Measurements from ENCODE around the gene RSAD2. TPM values are rescaled to one million over a fixed set of nuclear protein-coding genes. Genes with fewer than 3 reads are reported as not detected.

RSAD2 gene
- total and polyA plus RNA-seq, 2 experiments from 2014 or later = 0.10 TPM; not detected in 1

- Histone ChIP-seq H3K36me3 (ENCODE audit: insufficient read depth) (no peaks in the 10 kb centered on the region), H2AFZ (peak overlapping the region; percentile 39; the same call in 1 of the 2 replicates), H3K4me3 (no peak overlapping the region), H3F3A (replicated peaks; ENCODE audit: low read depth) (no peaks in the 10 kb centered on the region), H4K20me1 (replicated peaks; ENCODE audit: insufficient read depth) (no peaks in the 10 kb centered on the region), H3K27ac (ENCODE audit: low read depth) (no peak overlapping the region), H3K4me2 (no peak overlapping the region), H3K27me3 (ENCODE audit: insufficient read depth) (no peaks in the 10 kb centered on the region), H3K9me2 (ENCODE audit: insufficient read depth) (no peaks in the 10 kb centered on the region), H3K4me1 (ENCODE audit: insufficient read depth) (no peaks in the 10 kb centered on the region), H3K79me2 (replicated peaks; ENCODE audit: insufficient read depth) (no peaks in the 10 kb centered on the region)
- Mint-ChIP-seq H3K9me3 (peaks cover 4% of the 10 kb centered on the region; the same call in 1 of the 3 replicates), H3K27me3 (ENCODE audit: insufficient read depth, low read depth, poor library complexity) (no peaks in the 10 kb centered on the region), H3K4me1 (no peaks in the 10 kb centered on the region), H3K36me3 (ENCODE audit: low read depth) (no peaks in the 10 kb centered on the region), H3K4me3 (no peak overlapping the region), H3K27ac (no peak overlapping the region)
- ATAC-seq (no peak), DNase-seq (ENCODE audit: low spot score) (no peak)
- TF ChIP-seq EZH2 (IDR thresholded peaks at IDR 0.05; ENCODE audit: low read depth, unreplicated experiment) (no peak), NANOG (IDR thresholded peaks at IDR 0.05; ENCODE audit: borderline replicate concordance) (no peak), ZNF114 (CRISPR knock-in tag; IDR thresholded peaks at IDR 0.05) (no peak), POLR2AphosphoS5 (IDR thresholded peaks at IDR 0.05; ENCODE audit: low read depth) (no peak), ZNF462 (CRISPR knock-in tag; IDR thresholded peaks at IDR 0.05) (no peak), CREB1 (CRISPR knock-in tag; IDR thresholded peaks at IDR 0.05; ENCODE audit: low read depth) (no peak), EZH2phosphoT487 (IDR thresholded peaks at IDR 0.05; ENCODE audit: unreplicated experiment) (no peak), ETS1 (IDR thresholded peaks at IDR 0.05) (no peak), JUNB (IDR thresholded peaks at IDR 0.05; ENCODE audit: unreplicated experiment) (no peak), REST (IDR thresholded peaks at IDR 0.05; ENCODE audit: unreplicated experiment) (no peak), STAT1 (IDR thresholded peaks at IDR 0.05; ENCODE audit: unreplicated experiment) (no peak), CTCF (conservative IDR thresholded peaks at IDR 0.05; ENCODE audit: low read depth in 2 of 2) (no peak), ZNF331 (CRISPR knock-in tag; IDR thresholded peaks at IDR 0.05; ENCODE audit: low read depth) (no peak)
Measured at GRCh38 chr2:6887751-6888192, 10.2 kb downstream of the RSAD2 start.
